Measurements from ENCODE around the gene TNPO1.

GRCh38 chr5:72956324-72957140, 140.1 kb downstream of the TNPO1 start:
- TF ChIP-seq CTCF (IDR thresholded peaks at IDR 0.05) (no peak), POLR2A (IDR thresholded peaks at IDR 0.05) (peak; percentile 15)
